ENCODE measurements around the gene RAD9A.
A peak's percentile ranks its signal among the peaks of the same experiment; 100 is the strongest.

RAD9A gene

GRCh38 chr11:67429038-67429668 is 37.4 kb downstream of the RAD9A start:
- TF ChIP-seq POLR2AphosphoS5 (IDR thresholded peaks at IDR 0.05; ENCODE audit: low read depth, low read length) (no peak), TAF1 (IDR thresholded peaks at IDR 0.05; ENCODE audit: borderline replicate concordance, low read depth, low read length) (no peak), POLR2A (IDR thresholded peaks at IDR 0.05; ENCODE audit: low read depth, low read length) (no peak)
- FAIRE-seq (peak; percentile 78), DNase-seq (ENCODE audit: insufficient read length) (no peak)

- DNase-seq (ENCODE audit: insufficient read length) (no peak), FAIRE-seq (no peak)
- TF ChIP-seq POLR2A (IDR thresholded peaks at IDR 0.05; ENCODE audit: low read depth, low read length) (no peak), POLR2AphosphoS5 (IDR thresholded peaks at IDR 0.05; ENCODE audit: low read depth, low read length) (no peak), TAF1 (IDR thresholded peaks at IDR 0.05; ENCODE audit: borderline replicate concordance, low read depth, low read length) (no peak)
These were observed 37.9 kb downstream of the RAD9A start for GRCh38 chr11:67429722-67430121.

GRCh38 chr11:67431346-67432249 is 39.8 kb downstream of the RAD9A start:
- FAIRE-seq (no peak), DNase-seq (ENCODE audit: insufficient read length) (no peak)
- peak; percentile 74; the same call in 1 of the 2 replicates for TF ChIP-seq POLR2AphosphoS5 (IDR thresholded peaks at IDR 0.05; ENCODE audit: low read depth, low read length)
- no peak for TF ChIP-seq TAF1 (IDR thresholded peaks at IDR 0.05; ENCODE audit: borderline replicate concordance, low read depth, low read length)

- DNase-seq (ENCODE audit: insufficient read length) (no peak), FAIRE-seq (no peak)
- TF ChIP-seq TAF1 (IDR thresholded peaks at IDR 0.05; ENCODE audit: borderline replicate concordance, low read depth, low read length) (no peak), POLR2A (IDR thresholded peaks at IDR 0.05; ENCODE audit: low read depth, low read length) (peak; percentile 4; the same call in 1 of the 2 replicates), POLR2AphosphoS5 (IDR thresholded peaks at IDR 0.05; ENCODE audit: low read depth, low read length) (no peak)
These were observed 41.0 kb downstream of the RAD9A start for GRCh38 chr11:67432655-67433349.

GRCh38 chr11:67433536-67434394 is 42.0 kb downstream of the RAD9A start:
- DNase-seq (ENCODE audit: insufficient read length) = no peak
- TF ChIP-seq POLR2AphosphoS5 (IDR thresholded peaks at IDR 0.05; ENCODE audit: low read depth, low read length) = no peak
- TF ChIP-seq TAF1 (IDR thresholded peaks at IDR 0.05; ENCODE audit: borderline replicate concordance, low read depth, low read length) = no peak
- TF ChIP-seq POLR2A (IDR thresholded peaks at IDR 0.05; ENCODE audit: low read depth, low read length) = no peak; the same call in 1 of the 2 replicates
- peak; percentile 75 for FAIRE-seq

GRCh38 chr11:67434395-67434881 is 42.7 kb downstream of the RAD9A start:
- FAIRE-seq = peak; percentile 92
- DNase-seq (ENCODE audit: insufficient read length) = no peak
- TF ChIP-seq POLR2AphosphoS5 (IDR thresholded peaks at IDR 0.05; ENCODE audit: low read depth, low read length) (peak; percentile 96), TAF1 (IDR thresholded peaks at IDR 0.05; ENCODE audit: borderline replicate concordance, low read depth, low read length) (no peak), POLR2A (IDR thresholded peaks at IDR 0.05; ENCODE audit: low read depth, low read length) (peak; percentile 86)

GRCh38 chr11:67435031-67435726 is 43.4 kb downstream of the RAD9A start:
- no peak for FAIRE-seq
- no peak for DNase-seq (ENCODE audit: insufficient read length)

GRCh38 chr11:67435727-67436458 is 44.1 kb downstream of the RAD9A start:
- DNase-seq (ENCODE audit: insufficient read length) (no peak), FAIRE-seq (no peak)
- TF ChIP-seq TAF1 (IDR thresholded peaks at IDR 0.05; ENCODE audit: borderline replicate concordance, low read depth, low read length) (no peak), POLR2A (IDR thresholded peaks at IDR 0.05; ENCODE audit: low read depth, low read length) (peak; percentile 67; the same call in 1 of the 2 replicates), POLR2AphosphoS5 (IDR thresholded peaks at IDR 0.05; ENCODE audit: low read depth, low read length) (peak; percentile 53)

More at GRCh38 chr11:67435031-67435726, 43.4 kb downstream of the RAD9A start:
- TF ChIP-seq POLR2AphosphoS5 (IDR thresholded peaks at IDR 0.05; ENCODE audit: low read depth, low read length) (peak; percentile 74; the same call in 1 of the 2 replicates), POLR2A (IDR thresholded peaks at IDR 0.05; ENCODE audit: low read depth, low read length) (0 out of 2 replicates have a peak, but pooled peaks have one; percentile 44), TAF1 (IDR thresholded peaks at IDR 0.05; ENCODE audit: borderline replicate concordance, low read depth, low read length) (no peak)

- peak; percentile 91 for DNase-seq (ENCODE audit: insufficient read length)
- TF ChIP-seq POLR2A (IDR thresholded peaks at IDR 0.05; ENCODE audit: low read depth, low read length) (no peak; the same call in 1 of the 2 replicates), TAF1 (IDR thresholded peaks at IDR 0.05; ENCODE audit: borderline replicate concordance, low read depth, low read length) (no peak), POLR2AphosphoS5 (IDR thresholded peaks at IDR 0.05; ENCODE audit: low read depth, low read length) (peak; percentile 73)
- FAIRE-seq = peak; percentile 100
These were observed 44.8 kb downstream of the RAD9A start for GRCh38 chr11:67436459-67437081.

Data from GM12892 (cell line).